ENCODE results near the gene ABCC10.

- TF ChIP-seq CTCF (IDR thresholded peaks at IDR 0.05) (no peak), POLR2A (IDR thresholded peaks at IDR 0.05) (no peak), POLR2AphosphoS5 (IDR thresholded peaks at IDR 0.05; ENCODE audit: insufficient read depth in 1 of 2, low read depth in 1 of 2) (no peak)
Observed at GRCh38 chr6:43490523-43490939, 63.2 kb downstream of the ABCC10 start.
